GM18520 (cell line): ENCODE data around the gene CCT6B.
"Not testable (repeated sequence)": the region's sequence is repeated elsewhere in the genome, so short reads cannot be mapped to it uniquely, and the experiment has no call there.

ENCODE experiments used
- ATAC-seq: cut with Tn5 transposase; IDR thresholded peaks from one replicate; pipeline ENCODE4 v1.9.1; 2021; ENCODE audit not compliant: unreplicated experiment

CCT6B gene

GRCh38 chr17:34980681-34981537 is 19.6 kb upstream of the CCT6B start:
- peak; percentile 69 for ATAC-seq

GRCh38 chr17:34980353-34980680 is 19.1 kb upstream of the CCT6B start, which contains the start of gene LIG3:
LIG3 (plus strand) TSS chr17:34980512; CDS start chr17:34983006, 2,494 bp downstream.
- ATAC-seq, result peak; percentile 81

DNA sequence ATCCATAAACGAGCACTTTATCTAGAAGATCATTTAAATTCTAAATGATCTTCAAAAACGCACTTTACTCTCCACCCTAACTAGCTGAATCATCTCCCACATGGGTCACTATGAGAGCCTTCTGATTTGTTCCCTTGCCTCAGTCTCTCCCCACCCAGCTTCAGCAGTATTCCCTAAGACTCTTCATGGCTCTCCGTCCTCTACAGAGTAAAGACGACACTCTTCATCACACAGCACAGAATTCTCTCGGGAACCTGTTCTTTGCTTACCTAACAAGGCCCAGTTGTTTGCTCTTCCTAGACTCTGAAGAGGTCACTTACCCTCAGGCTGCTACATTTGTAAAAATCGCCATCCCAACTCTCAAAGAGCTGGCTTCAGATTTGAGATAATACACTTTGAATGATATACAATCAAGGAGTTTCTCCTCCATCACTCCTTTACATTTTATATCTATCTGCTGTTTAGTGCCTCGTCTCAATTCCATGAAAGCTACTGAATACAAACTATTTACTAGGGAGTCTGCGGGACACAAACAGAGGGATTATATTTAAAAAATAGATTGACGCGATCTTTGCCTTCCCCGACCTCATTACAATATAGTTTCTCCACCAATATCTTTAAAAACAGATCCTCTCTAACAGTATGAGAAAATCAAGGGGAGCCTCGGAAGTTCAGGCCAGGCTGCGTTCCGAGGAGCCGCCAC is 18.5 kb upstream of the CCT6B start:
- no peak for ATAC-seq

DNA sequence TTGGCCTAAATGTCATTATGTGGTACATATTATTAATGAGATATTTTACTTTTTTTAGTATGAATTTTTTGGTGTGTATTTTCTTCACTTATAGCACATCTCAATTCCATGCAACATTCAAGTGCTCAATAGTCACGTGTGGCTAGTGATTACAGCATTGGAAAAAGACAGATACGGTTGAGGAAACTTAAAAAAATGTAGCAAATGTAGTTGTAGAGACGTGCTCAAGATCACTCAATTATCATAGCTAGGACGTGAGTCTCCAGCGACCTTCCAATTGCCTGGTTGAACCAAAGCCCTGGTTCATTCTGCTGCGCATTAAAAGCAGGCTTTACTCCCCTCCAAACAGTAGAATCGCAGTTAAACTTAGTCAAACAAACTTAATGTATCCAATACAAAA is 17.9 kb upstream of the CCT6B start:
- no peak for ATAC-seq

DNA sequence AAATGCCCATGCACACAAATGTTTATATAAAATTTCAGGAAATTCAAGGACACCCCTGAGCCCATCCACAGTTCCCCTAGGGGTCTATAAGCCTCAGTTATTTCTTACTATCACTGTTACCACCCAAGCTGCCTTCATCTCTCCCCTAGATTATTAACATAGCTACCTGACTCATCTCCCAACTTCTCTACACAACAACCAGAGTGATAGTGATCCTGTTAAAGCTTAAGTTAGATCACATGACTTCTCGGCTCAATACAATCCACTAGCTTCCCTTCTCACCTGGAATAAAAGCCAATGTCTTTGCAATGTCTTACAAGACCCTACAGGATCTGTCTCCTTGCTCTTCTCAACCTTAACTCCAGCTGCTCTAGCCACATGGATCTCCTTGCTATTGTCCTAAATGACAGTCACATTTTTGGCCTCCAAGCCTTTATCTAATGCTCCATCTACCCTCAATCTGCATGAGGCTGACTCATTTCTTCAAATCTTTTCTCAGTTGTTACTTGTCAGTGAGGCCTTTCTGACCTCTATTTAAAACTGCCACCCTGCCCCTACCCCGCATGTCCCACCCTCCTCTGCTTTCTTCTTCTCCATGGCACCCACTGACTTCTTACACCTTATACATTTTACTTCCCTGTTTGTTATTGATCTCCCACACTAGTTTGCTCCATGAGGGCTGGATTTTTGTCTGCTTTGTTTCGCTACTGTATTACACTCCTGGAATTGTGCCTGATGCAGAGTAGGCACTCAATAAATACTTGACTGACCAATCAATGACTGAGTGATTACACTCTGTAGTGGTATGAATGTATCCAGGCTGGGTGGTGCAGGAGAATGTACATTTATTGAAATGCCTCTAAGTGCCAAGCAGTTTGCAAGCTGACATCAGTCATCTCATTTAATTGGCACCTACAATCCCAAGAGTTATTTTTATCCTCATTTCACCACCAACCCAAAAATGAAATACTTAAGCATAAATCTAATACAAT is 13.8 kb upstream of the CCT6B start:
- no peak for ATAC-seq

DNA sequence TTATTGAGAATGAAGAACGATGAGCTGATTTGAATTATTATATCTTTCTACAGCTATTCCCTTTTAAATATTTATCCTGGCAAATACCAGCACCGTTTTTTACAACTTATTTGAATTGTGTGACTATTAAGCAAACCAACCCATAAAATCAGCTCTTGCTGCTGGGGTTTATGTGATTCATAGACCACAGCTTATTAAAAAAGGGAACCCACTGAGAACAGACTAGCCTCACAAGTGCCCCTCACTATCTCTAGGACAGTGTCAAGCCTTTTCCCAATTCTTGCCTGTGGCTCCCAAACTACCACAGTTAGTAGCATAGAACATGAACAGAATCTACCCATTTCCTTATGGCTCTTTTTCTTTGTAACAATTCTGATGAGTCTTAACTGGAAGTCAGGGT is 12.9 kb upstream of the CCT6B start:
- no peak for ATAC-seq

DNA sequence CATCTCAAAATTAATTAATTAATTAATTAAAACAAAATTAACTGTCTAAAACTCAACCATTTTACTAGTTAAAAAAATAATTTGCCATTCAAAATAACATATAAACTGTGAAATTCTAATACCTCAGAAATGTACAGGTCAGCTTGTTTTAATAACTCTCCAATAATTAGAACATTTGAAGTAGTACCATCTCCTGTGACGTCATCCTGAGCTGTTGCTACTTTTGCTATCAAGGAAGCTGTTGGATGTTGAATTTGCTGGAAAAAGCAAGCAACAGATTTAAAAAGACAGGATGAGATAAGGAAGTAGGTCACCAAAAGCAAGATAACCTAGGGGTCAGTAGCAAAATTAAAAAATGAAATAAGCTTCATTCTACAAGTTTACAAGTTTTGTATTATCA is 2.8 kb downstream of the CCT6B start:
- no peak for ATAC-seq

DNA sequence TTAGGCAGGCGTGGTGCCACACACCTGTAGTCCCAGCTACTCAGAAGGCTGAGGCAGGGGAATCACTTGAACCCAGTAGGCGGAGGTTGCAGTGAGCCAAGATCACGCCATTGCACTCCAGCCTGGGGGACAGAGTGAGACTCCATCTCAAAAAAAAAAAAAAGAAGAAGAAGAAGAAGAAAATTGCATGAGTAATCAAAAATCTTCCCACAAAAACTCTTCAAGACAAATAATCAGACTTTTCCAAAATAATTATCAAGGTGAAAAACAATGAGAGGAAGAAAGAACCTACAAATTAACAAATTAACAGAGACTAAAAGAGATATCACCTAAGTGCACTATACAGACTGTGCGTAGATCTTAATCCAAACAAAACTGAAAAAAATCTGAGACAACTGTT is 10.5 kb downstream of the CCT6B start:
- ATAC-seq, result not testable (repeated sequence)

- ATAC-seq, result no peak
These were observed 31.0 kb downstream of the CCT6B start for GRCh38 chr17:34930283-34930682.

DNA sequence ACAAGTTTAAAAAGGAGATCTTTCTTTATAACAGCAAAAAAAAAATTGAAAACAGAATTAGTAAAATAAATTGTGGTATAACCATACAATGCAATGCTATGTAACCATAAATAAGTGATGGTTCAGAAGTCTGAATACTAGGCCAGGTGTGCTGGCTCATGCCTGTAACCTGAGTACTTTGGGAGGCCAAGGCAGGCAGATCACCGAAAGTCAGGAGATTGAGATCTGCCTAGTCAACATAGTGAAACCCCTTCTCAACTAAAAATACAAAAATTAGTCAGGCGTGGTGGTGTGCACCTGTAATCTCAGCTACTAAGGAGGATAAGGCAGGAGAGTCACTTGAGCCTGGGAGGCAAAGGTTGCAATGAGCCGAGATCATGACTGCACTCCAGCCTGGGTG is 34.6 kb downstream of the CCT6B start:
- ATAC-seq, result no peak

- ATAC-seq, result no peak
These were observed 40.6 kb downstream of the CCT6B start for GRCh38 chr17:34920676-34921075.

DNA sequence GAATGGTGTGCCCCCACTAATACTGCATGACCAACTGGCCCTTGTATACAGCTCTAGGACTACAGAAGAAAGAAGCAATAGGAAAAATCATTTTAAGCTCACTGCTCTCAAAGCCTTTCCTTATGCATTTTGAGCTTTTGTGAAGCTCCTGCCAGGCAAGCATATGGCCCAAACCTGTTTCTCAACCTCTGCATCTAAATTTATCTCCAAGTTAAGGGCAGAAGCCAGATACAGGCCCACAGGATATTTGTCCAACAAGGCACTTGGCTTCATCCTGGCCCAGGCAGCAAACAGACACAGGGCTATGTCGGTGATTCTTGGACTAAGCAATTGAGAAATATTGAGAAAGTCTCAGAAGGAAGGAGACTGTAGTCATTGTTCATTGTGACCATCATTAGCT is 43.9 kb downstream of the CCT6B start:
- ATAC-seq, result no peak

- ATAC-seq, result no peak
These were observed 45.1 kb downstream of the CCT6B start for GRCh38 chr17:34916120-34916519.

DNA sequence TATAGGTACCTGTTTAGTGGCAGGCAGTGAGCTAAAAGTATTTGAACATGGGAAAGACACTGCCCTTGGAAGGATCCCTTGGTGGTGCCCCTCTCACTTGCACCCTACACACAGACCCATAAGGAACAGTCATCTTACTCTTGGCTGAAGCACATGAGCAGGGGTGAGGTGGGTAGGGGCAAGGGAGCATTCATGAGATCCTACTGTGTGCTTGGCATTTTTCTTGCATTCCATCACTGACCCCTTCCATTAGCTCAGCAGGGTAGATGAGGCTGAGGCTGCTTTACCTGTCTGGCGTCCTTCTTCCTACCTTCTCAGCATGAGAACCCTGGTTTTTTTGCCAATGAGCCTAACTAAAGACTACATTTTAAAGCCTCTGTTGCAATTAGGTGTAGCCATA is 48.3 kb downstream of the CCT6B start:
- ATAC-seq, result no peak

DNA sequence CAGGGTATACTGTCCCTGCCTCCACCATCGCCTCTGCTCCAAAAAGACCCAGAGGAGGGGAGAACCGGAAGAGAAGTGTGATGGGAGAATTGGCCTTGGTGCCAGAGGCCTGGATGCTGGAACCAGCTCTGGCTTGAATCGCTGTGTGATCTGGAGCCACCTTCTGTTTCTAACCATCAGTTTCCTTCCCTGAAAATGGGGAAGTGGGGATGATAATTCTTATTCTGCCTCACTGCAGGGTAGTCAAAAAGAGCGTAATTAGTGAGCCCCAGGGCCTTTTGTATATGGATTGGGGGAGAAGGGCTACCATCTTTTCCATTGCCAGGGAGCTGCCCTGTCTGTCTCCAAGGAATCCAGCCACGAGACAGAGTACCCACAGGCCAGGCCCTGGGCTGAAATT is 52.2 kb downstream of the CCT6B start:
- ATAC-seq, result no peak

GRCh38 chr17:34902831-34903547 is 58.3 kb downstream of the CCT6B start:
- no peak for ATAC-seq

- ATAC-seq, result no peak
These were observed 61.5 kb downstream of the CCT6B start for GRCh38 chr17:34899643-34900291.

DNA sequence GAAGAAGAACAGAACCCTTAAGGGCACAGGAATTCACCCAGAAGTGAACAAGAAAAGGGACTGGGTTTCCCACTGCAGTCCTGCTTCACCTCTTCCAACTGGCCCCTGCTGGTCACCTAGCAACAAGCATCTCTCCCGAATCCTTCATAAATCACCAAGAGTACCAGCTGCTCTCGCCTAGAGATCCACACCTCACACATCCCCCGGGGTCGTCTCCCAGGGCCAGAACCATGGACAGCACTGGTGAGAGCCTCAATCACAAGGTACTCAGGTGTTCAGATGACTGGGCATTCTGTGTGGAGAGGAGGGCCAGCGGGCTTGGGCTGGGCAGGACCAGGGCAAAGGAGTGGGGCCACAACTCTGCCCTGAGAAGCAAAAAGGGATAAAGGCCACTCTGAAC is 65.9 kb downstream of the CCT6B start:
- no peak for ATAC-seq

GRCh38 chr17:34894964-34895363 is 66.3 kb downstream of the CCT6B start:
- no peak for ATAC-seq
